ENCODE results near the gene FBXO41.

GRCh38 chr2:73307720-73308119, 23.4 kb upstream of the FBXO41 start:
- TF ChIP-seq CTCF (IDR thresholded peaks at IDR 0.05 in 4 of 5, conservative IDR thresholded peaks at IDR 0.05 in 1 of 5) (no peak), POLR2A (IDR thresholded peaks at IDR 0.05) (no peak)
